Karpas-422 (cell line): ENCODE measurements around the gene MOB2. TPM values are rescaled to one million over a fixed set of nuclear protein-coding genes. Genes with fewer than 3 reads are reported as not detected.

ENCODE experiments used
- DNase-seq: peaks from one replicate; pipeline ENCODE4 v3.0.0-alpha.2; 2015
- H2AFZ ChIP-seq: fragments of 200-600 bp; sonication (generic); 2 replicates; pipeline ENCODE4 v1.6.1; 2014; ENCODE audit warnings: antibody characterized with exemption, low read length, mixed read lengths
- H3K27ac ChIP-seq: fragments of 200-600 bp; sonication (generic); 2 replicates; pipeline ENCODE4 v1.5.1; 2014; ENCODE audit warnings: mild to moderate bottlenecking, low read length, moderate library complexity
- H3K27me3 ChIP-seq: fragments of 200-600 bp; sonication (generic); 2 replicates; pipeline ENCODE4 v1.6.1; 2014; ENCODE audit warnings: low read length, mixed read lengths
- H3K36me3 ChIP-seq: fragments of 200-600 bp; sonication (generic); 2 replicates; pipeline ENCODE4 v1.6.1; 2014; ENCODE audit warnings: low read length, mixed read lengths; ENCODE audit not compliant: insufficient read depth
- H3K4me1 ChIP-seq: fragments of 200-600 bp; sonication (generic); 2 replicates; pipeline ENCODE4 v1.6.1; 2014; ENCODE audit warnings: mild to moderate bottlenecking, low read length, mixed read lengths
- H3K4me2 ChIP-seq: fragments of 200-600 bp; sonication (generic); 2 replicates; pipeline ENCODE4 v1.6.1; 2014; ENCODE audit warnings: low read length, low read depth, mild to moderate bottlenecking; ENCODE audit not compliant: poor library complexity, severe bottlenecking
- H3K4me3 ChIP-seq: fragments of 200-600 bp; sonication (generic); 2 replicates; pipeline ENCODE4 v1.5.1; 2014; ENCODE audit warnings: mild to moderate bottlenecking, antibody characterized with exemption, low read length, mixed read lengths
- H3K79me2 ChIP-seq: fragments of 200-600 bp; sonication (generic); 2 replicates; pipeline ENCODE4 v1.6.1; 2014; ENCODE audit warnings: mild to moderate bottlenecking, low read length, mixed read lengths
- H3K9ac ChIP-seq: fragments of 200-600 bp; sonication (generic); 2 replicates; pipeline ENCODE4 v1.6.0; 2014; ENCODE audit warnings: low read length
- H3K9me2 ChIP-seq: fragments of 200-600 bp; sonication (generic), shearing (Covaris generic); replicated peaks from 2 replicates; pipeline ENCODE4 v1.6.0; 2014; ENCODE audit warnings: mild to moderate bottlenecking, low read length, moderate library complexity; ENCODE audit not compliant: insufficient read depth
- H3K9me3 ChIP-seq: fragments of 300-700, 200-600 bp; sonication (generic); 2 replicates; pipeline ENCODE4 v1.6.1; 2014; ENCODE audit warnings: low read length, mixed read lengths
- H4K20me1 ChIP-seq: fragments of 200-600 bp; sonication (generic); 2 replicates; pipeline ENCODE4 v1.6.1; 2014; ENCODE audit warnings: mild to moderate bottlenecking, antibody characterized with exemption, low read length, low read depth; ENCODE audit not compliant: insufficient read depth
- total RNA-seq: library from RNA; depleted of rRNA; stranded (reverse); fragments of >200 nt; shearing (Covaris generic); gene quantifications from 2 replicates; pipeline ENCODE4 v1.2.3, GENCODE V29; 2014; ENCODE audit warnings: low replicate concordance

MOB2 gene
- total RNA-seq, 1 experiment from 2014 or later: 8.8 TPM

DNA sequence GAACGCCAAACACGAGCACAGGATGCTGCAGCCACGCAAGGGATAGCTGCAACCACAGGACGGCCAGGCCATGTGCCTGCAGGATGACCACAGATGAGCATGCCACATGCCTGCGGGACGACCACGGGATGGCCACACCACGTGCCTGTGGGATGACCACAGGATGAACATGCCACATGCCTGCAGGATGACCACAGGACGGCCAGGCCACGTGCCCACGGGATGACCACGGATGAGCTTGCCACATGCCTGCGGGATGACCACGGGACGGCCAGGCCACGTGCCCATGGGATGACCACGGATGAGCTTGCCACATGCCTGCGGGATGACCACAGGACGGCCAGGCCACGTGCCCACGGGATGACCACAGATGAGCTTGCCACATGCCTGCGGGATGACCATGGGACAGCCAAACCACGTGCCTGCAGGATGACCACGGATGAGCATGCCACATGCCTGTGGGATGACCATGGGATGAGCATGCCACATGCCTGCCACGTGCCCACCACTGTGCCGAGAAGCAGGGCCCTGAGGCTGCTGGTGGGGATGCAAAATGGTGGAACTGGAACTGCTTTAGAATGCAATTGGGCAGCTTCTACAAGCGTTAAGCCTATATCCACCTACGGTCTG, 12.8 kb upstream of the MOB2 start:
- Histone ChIP-seq H4K20me1 (peaks cover 33% of the 10 kb centered on the region), H3K79me2 (0 out of 2 replicates have a peak, but pooled peaks cover 2% of the 10 kb centered on the region), H3K9ac (no peak overlapping the region), H3K4me3 (no peak overlapping the region), H3K4me2 (no peak overlapping the region), H3K36me3 (no peaks in the 10 kb centered on the region), H2AFZ (no peak overlapping the region), H3K27me3 (no peaks in the 10 kb centered on the region), H3K9me3 (peaks cover 2% of the 10 kb centered on the region; the same call in 1 of the 2 replicates), H3K9me2 (no peaks in the 10 kb centered on the region), H3K27ac (no peak overlapping the region), H3K4me1 (peaks cover 2% of the 10 kb centered on the region)
- DNase-seq: no peak

DNA sequence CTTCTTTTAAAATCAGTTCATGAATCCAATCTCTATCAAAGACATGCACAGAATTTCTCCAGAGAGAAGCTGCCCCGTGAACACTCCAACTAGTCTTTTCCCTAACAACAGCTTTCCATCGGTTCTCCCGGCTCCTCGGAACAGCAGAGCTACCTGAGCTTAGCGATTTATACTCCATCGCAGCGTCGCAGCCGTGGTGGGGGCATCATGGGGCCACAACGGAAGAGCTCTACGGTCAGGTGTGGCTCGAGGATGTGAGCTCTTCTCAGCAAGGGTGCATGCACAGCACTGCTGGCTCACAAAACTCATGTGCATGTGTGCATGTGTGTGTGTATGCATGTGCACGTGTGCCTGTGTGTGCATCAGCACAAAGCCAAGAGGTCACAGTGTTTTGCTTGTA, 11.7 kb upstream of the MOB2 start:
- Histone ChIP-seq H2AFZ (no peak overlapping the region), H3K4me3 (no peak overlapping the region), H4K20me1 (peaks cover 43% of the 10 kb centered on the region), H3K27ac (no peak overlapping the region), H3K36me3 (no peaks in the 10 kb centered on the region), H3K4me1 (peaks cover 13% of the 10 kb centered on the region), H3K27me3 (no peaks in the 10 kb centered on the region), H3K79me2 (no peaks in the 10 kb centered on the region), H3K4me2 (no peak overlapping the region), H3K9me3 (no peaks in the 10 kb centered on the region; the same call in 1 of the 2 replicates), H3K9me2 (no peaks in the 10 kb centered on the region), H3K9ac (no peak overlapping the region)
- DNase-seq: no peak

DNA sequence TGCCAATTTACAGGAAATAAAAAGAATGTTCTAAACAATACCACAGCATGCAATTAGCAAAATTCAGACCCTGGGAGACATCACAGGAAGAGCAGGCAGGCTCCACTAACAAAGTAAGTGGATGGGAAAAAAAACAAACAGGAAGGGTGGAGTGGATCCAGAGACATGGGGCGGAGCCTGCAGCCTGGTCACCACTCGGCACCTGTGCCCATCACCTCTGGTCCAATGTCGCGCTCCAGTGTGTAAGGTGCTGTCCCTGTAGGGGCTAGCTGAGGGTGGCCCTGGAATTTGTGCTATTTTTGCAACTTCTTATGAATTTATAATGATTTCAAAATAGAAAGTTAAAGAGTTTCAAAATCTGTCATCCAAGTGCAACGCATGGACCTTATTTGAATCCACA, 11.0 kb upstream of the MOB2 start:
- Histone ChIP-seq H3K9me2 (no peaks in the 10 kb centered on the region), H3K27ac (no peak overlapping the region), H3K4me2 (no peak overlapping the region), H3K9ac (no peak overlapping the region), H3K36me3 (no peaks in the 10 kb centered on the region), H4K20me1 (peaks cover 47% of the 10 kb centered on the region), H3K27me3 (no peaks in the 10 kb centered on the region), H3K4me3 (no peak overlapping the region), H3K9me3 (no peaks in the 10 kb centered on the region), H3K79me2 (no peaks in the 10 kb centered on the region), H2AFZ (no peak overlapping the region), H3K4me1 (peaks cover 13% of the 10 kb centered on the region)
- DNase-seq: no peak

DNA sequence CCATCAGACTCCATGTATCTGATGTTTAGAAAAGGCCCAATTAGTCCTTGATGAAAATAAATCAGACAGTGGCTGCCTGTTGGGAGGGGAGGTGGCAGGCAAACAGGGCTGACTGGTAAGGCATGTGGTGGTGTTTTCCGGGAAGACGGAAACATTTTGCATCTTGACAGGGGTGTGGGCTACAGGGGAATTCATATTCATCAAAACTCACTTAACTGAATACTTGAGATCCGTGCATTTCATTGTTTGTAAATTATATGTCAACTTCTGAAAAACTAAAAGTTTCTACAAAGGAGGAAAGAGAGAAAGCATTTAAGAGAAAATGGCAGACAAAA, 10.1 kb upstream of the MOB2 start:
- H4K20me1 ChIP-seq: peaks cover 53% of the 10 kb centered on the region
- H3K36me3 ChIP-seq: no peaks in the 10 kb centered on the region
- no peak overlapping the region for H3K4me2 ChIP-seq
- peaks cover 13% of the 10 kb centered on the region for H3K4me1 ChIP-seq
- no peaks in the 10 kb centered on the region for H3K79me2 ChIP-seq
- no peak overlapping the region for H2AFZ ChIP-seq
- no peaks in the 10 kb centered on the region for H3K9me3 ChIP-seq
- H3K9ac ChIP-seq: no peak overlapping the region
- no peak overlapping the region for H3K4me3 ChIP-seq
- no peak for DNase-seq
- no peaks in the 10 kb centered on the region for H3K27me3 ChIP-seq
- no peak overlapping the region for H3K27ac ChIP-seq
- no peaks in the 10 kb centered on the region for H3K9me2 ChIP-seq

DNA sequence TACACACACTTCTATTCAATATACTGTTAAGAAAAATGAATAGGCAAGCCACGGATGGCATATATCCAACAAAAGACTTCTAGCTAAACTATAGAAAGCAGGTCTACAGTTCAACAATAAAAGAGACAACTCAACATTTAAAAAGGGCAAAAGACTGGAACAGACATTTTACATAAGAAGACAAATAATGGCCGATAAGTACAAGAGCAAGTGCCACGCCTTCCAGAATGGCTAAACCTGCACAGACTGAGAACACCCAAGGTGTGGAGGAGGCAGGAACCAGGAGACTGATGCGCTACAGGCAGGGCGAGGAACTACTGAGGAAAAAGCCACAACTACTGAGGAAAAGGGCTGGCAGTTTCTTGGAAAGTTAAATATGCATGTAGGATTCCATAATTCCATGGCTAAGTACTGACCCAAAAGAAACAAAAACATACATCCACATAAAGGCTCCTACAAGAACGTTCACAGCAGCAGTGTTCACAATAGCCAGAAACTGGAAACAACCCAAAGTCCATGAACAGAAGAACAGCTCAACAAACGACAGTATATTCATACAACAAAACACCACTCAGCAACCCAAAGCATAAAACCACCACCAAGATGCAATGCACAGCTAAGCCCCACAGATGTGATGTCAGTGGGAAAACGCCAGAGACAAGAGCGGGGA, 9.6 kb upstream of the MOB2 start:
- Histone ChIP-seq H3K27me3 (no peaks in the 10 kb centered on the region), H3K9me3 (no peaks in the 10 kb centered on the region), H3K4me1 (peaks cover 13% of the 10 kb centered on the region), H3K36me3 (no peaks in the 10 kb centered on the region), H3K27ac (no peak overlapping the region), H3K9ac (no peak overlapping the region), H2AFZ (no peak overlapping the region), H3K79me2 (peaks cover 4% of the 10 kb centered on the region; the same call in 1 of the 2 replicates), H3K4me3 (no peak overlapping the region), H3K4me2 (no peak overlapping the region), H4K20me1 (peaks cover 56% of the 10 kb centered on the region), H3K9me2 (no peaks in the 10 kb centered on the region)
- no peak for DNase-seq

DNA sequence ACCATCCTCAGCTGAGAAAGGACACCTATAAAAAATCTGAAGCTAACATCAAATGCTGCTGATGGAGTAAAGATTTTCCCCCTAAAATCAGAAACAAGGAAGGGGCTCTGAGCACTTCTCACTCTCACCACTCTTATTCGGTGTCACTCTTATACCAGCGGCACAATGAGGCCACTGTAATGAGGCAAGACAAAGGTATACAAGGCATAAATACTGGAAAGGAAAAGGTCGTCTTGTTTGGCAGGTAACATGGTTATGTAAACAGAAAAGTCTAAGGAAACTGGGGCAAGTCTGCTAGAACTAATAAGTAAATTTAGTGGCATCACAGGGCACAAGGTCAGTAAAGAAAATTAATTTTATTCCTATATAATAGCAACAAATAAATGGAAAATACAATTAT, 8.1 kb upstream of the MOB2 start:
- no peak overlapping the region for H3K4me3 ChIP-seq
- H4K20me1 ChIP-seq: peaks cover 64% of the 10 kb centered on the region
- H3K36me3 ChIP-seq: no peaks in the 10 kb centered on the region
- H3K9ac ChIP-seq: no peak overlapping the region
- DNase-seq: no peak
- no peaks in the 10 kb centered on the region for H3K9me3 ChIP-seq
- peaks cover 13% of the 10 kb centered on the region for H3K4me1 ChIP-seq
- H3K9me2 ChIP-seq: no peaks in the 10 kb centered on the region
- H3K4me2 ChIP-seq: no peak overlapping the region
- H3K27ac ChIP-seq: no peak overlapping the region
- H3K27me3 ChIP-seq: no peaks in the 10 kb centered on the region
- no peak overlapping the region for H2AFZ ChIP-seq
- H3K79me2 ChIP-seq: peaks cover 8% of the 10 kb centered on the region; the same call in 1 of the 2 replicates

DNA sequence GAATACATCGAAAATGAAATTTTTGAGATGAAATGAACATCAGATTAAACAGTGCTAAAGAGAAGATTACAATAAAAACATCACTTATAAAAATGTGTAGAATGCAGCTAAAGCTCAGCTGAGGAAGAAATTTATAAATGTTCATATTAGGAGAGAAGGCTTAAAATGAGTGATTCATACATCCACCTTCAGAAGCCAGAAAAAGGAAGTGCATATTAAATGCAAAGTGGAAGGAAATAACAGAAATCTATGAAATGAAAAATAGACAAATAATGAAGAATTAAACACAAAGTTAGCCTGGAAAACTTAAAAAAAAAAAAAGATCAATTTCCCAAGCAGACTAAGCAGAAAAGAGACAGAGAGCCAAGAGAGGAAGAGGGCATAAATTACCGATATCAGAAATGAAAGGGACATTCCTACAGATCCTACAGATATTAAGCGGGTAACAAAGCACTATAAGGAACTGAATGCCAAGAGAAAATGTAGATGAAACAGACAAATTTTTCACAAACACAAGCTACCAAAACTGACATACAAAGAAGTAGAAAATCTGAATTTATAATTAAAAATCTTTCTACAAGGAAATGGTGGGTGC, 7.2 kb upstream of the MOB2 start:
- Histone ChIP-seq H3K27me3 (no peaks in the 10 kb centered on the region), H3K9me3 (no peaks in the 10 kb centered on the region), H3K79me2 (peaks cover 8% of the 10 kb centered on the region; the same call in 1 of the 2 replicates), H3K27ac (no peak overlapping the region), H3K4me3 (no peak overlapping the region), H3K9me2 (no peaks in the 10 kb centered on the region), H3K9ac (no peak overlapping the region), H2AFZ (no peak overlapping the region), H4K20me1 (peaks cover 68% of the 10 kb centered on the region), H3K36me3 (no peaks in the 10 kb centered on the region), H3K4me1 (peaks cover 13% of the 10 kb centered on the region), H3K4me2 (peak overlapping the region; percentile 19)
- DNase-seq: peak; percentile 51

DNA sequence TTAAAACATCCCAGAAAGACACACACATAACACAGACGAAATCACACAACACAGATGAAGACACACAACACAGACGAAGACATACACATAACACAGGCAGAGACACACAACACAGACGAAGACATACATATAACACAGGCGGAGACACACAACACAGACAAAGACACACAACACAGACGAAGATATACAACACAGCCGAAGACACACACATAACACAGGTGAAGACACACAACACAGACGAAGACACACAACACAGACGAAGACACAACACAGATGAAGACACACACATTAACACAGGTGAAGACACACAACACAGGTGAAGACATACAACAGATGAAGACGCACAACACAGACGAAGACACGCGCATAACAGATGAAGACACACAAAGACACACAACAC, 4.8 kb upstream of the MOB2 start:
- peaks cover 8% of the 10 kb centered on the region; the same call in 1 of the 2 replicates for H3K79me2 ChIP-seq

More for the DNA sequence above, 4.8 kb upstream of the MOB2 start:
- no peak overlapping the region for H2AFZ ChIP-seq
- no peaks in the 10 kb centered on the region for H3K9me2 ChIP-seq
- H3K27ac ChIP-seq: no peak overlapping the region
- no peak overlapping the region for H3K9ac ChIP-seq
- H3K27me3 ChIP-seq: no peaks in the 10 kb centered on the region
- peaks cover 13% of the 10 kb centered on the region for H3K4me1 ChIP-seq
- no peak for DNase-seq
- no peak overlapping the region for H3K4me3 ChIP-seq
- peaks cover 51% of the 10 kb centered on the region for H4K20me1 ChIP-seq
- no peaks in the 10 kb centered on the region for H3K36me3 ChIP-seq
- H3K9me3 ChIP-seq: no peaks in the 10 kb centered on the region
- H3K4me2 ChIP-seq: no peak overlapping the region
